BLaER1 (cell line): Measurements from ENCODE around the gene RPS24.

Experiments used
- H3K27ac ChIP-seq: shearing (Covaris generic); formaldehyde crosslinking; 2 replicates; pipeline ENCODE4 v1.8.1; 2022
- H3K27me3 ChIP-seq: shearing (Covaris generic); formaldehyde crosslinking; 2 replicates; pipeline ENCODE4 v1.8.1; 2022
- H3K36me3 ChIP-seq: shearing (Covaris generic); formaldehyde crosslinking; 2 replicates; pipeline ENCODE4 v1.8.1; 2022
- H3K4me1 ChIP-seq: shearing (Covaris generic); formaldehyde crosslinking; 2 replicates; pipeline ENCODE4 v1.8.1; 2022
- H3K4me2 ChIP-seq: shearing (Covaris generic); formaldehyde crosslinking; 2 replicates; pipeline ENCODE4 v1.8.1; 2022
- H3K4me3 ChIP-seq: shearing (Covaris generic); formaldehyde crosslinking; 2 replicates; pipeline ENCODE4 v1.8.1; 2022
- H3K9ac ChIP-seq: shearing (Covaris generic); formaldehyde crosslinking; 2 replicates; pipeline ENCODE4 v1.8.1; 2022
- H3K9me3 ChIP-seq: shearing (Covaris generic); formaldehyde crosslinking; 2 replicates; pipeline ENCODE4 v1.8.1; 2022
- H4K20me1 ChIP-seq: shearing (Covaris generic); formaldehyde crosslinking; 2 replicates; pipeline ENCODE4 v1.8.1; 2022
- Cebpa-rat ChIP-seq: shearing (Covaris generic); IDR thresholded peaks from 2 replicates; pipeline ENCODE4 v1.8.1; 2022

The RPS24 gene

DNA sequence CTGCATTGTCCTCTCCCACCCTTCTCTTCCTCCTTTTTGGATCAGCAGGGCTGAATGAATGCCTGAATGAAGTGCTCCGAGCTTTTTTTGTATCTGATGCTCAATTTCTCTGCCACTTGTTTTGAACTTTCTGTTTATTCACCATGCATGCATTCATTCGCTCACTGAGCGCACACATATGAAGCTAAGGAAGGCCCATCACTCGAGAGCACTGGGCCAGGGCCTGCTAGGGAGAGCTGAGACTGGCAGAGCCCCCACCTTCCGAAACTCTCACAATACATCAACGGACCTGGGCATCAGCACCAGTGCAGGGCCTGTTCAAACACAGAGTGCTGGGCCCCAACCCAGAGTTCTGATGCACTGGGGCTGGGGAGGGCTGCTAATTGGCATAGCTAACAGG, 45.7 kb downstream of the RPS24 start:
- peaks cover 26% of the 10 kb centered on the region for H3K9me3 ChIP-seq
- no peaks in the 10 kb centered on the region for H4K20me1 ChIP-seq
- H3K4me2 ChIP-seq = no peak overlapping the region
- H3K9ac ChIP-seq = no peak overlapping the region
- H3K4me1 ChIP-seq = peaks cover 8% of the 10 kb centered on the region
- H3K36me3 ChIP-seq = no peaks in the 10 kb centered on the region
- H3K4me3 ChIP-seq = no peak overlapping the region
- H3K27ac ChIP-seq = no peak overlapping the region
- TF ChIP-seq Cebpa-rat = no peak
- no peaks in the 10 kb centered on the region for H3K27me3 ChIP-seq

DNA sequence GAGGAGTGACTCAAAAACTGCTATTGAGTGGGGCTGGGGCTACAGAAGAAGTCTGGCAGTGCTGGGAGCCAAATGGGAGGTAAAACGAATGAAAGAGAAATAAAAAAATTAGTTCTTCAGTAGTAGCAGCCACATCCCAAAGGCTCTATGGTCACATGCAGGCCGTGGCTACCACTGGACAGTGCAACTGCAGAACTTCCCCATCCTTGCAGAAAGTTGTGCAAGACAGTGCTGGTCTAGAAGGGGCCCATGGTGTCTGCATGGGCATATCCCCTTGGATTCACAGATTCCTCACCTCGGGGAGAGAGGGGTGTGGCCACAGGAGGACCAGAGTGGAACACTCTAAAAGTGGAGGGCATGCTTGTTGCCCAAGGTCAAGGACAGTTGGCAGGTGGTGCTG, 47.6 kb downstream of the RPS24 start:
- no peak overlapping the region for H3K4me3 ChIP-seq
- H3K36me3 ChIP-seq = no peaks in the 10 kb centered on the region
- peaks cover 8% of the 10 kb centered on the region for H3K4me1 ChIP-seq
- H4K20me1 ChIP-seq = no peaks in the 10 kb centered on the region
- no peak overlapping the region for H3K9ac ChIP-seq
- H3K27ac ChIP-seq = no peak overlapping the region
- H3K27me3 ChIP-seq = no peaks in the 10 kb centered on the region
- H3K4me2 ChIP-seq = no peak overlapping the region
- no peak for TF ChIP-seq Cebpa-rat
- peaks cover 9% of the 10 kb centered on the region for H3K9me3 ChIP-seq

DNA sequence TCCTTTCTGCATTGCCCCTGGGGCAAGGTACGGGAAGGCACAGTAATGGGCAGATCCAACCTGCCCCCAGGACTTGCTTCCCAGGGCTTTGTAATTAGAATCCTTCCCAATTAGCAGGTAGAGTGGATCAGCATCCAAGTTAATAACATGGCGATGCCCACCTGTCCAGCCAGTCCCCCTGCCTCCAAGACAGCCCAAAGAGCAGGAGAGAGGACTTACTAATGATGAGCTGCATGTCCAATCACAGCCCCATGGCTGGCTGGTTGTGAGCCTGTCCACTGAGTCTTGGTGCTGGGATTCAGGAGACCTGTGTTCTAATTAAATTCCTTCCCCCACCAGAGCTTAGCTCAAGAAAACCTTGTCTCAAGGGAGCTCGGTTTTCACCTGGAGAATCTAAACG, 49.0 kb downstream of the RPS24 start:
- Histone ChIP-seq H3K27me3 (no peaks in the 10 kb centered on the region), H3K36me3 (no peaks in the 10 kb centered on the region), H3K4me2 (no peak overlapping the region), H3K9ac (no peak overlapping the region), H3K27ac (no peak overlapping the region), H3K4me1 (peaks cover 8% of the 10 kb centered on the region), H3K9me3 (no peaks in the 10 kb centered on the region), H3K4me3 (no peak overlapping the region), H4K20me1 (no peaks in the 10 kb centered on the region)
- TF ChIP-seq Cebpa-rat = no peak
